IPS-NIHi7 (cell line): Measurements from ENCODE around the gene CCDC40.

Experiments used
- DNase-seq: peaks from one replicate; pipeline ENCODE4 v3.0.0; 2012; ENCODE audit warnings: mixed read lengths; ENCODE audit errors: extremely low spot score

CCDC40 gene

GRCh38 chr17:80116276-80116920 is 80.0 kb downstream of the CCDC40 start:
- no peak for DNase-seq

- no peak for DNase-seq
These were observed 80.5 kb downstream of the CCDC40 start for GRCh38 chr17:80116921-80117380.

GRCh38 chr17:80117491-80118401 is 81.3 kb downstream of the CCDC40 start:
- no peak for DNase-seq

- DNase-seq, result no peak
These were observed 82.3 kb downstream of the CCDC40 start for GRCh38 chr17:80118601-80119270.

- DNase-seq, result no peak
These were observed 82.9 kb downstream of the CCDC40 start for GRCh38 chr17:80119271-80119791.

- no peak for DNase-seq
These were observed 83.4 kb downstream of the CCDC40 start for GRCh38 chr17:80119839-80120238.

- DNase-seq, result no peak
These were observed 85.7 kb downstream of the CCDC40 start for GRCh38 chr17:80122026-80122575.

GRCh38 chr17:80122926-80123505 is 86.6 kb downstream of the CCDC40 start:
- no peak for DNase-seq

- DNase-seq, result no peak
These were observed 87.3 kb downstream of the CCDC40 start for GRCh38 chr17:80123791-80124190.

- peak; percentile 85 for DNase-seq
These were observed 88.0 kb downstream of the CCDC40 start for GRCh38 chr17:80124351-80124981.

GRCh38 chr17:80125656-80126448 is 89.4 kb downstream of the CCDC40 start:
- no peak for DNase-seq

- DNase-seq, result no peak
These were observed 89.9 kb downstream of the CCDC40 start for GRCh38 chr17:80126449-80126715.

GRCh38 chr17:80129006-80129565 is 92.6 kb downstream of the CCDC40 start:
- no peak for DNase-seq

- DNase-seq, result no peak
These were observed 94.5 kb downstream of the CCDC40 start for GRCh38 chr17:80130992-80131391.

- DNase-seq, result no peak
These were observed 96.6 kb downstream of the CCDC40 start for GRCh38 chr17:80132906-80133625.

GRCh38 chr17:80133626-80133970 is 97.2 kb downstream of the CCDC40 start:
- DNase-seq, result no peak

- DNase-seq, result no peak
These were observed 100.7 kb downstream of the CCDC40 start for GRCh38 chr17:80137131-80137530.

GRCh38 chr17:80138856-80139426 is 102.5 kb downstream of the CCDC40 start:
- DNase-seq, result no peak

GRCh38 chr17:80141463-80142165 is 105.2 kb downstream of the CCDC40 start:
- DNase-seq, result no peak
